Stomach (tissue), 9 donors: ENCODE measurements around the gene NRXN2. TPM values are rescaled to one million over a fixed set of nuclear protein-coding genes. Genes with fewer than 3 reads are reported as not detected.

ENCODE experiments used
- DNase-seq, 2 donors: peaks; one replicate each; pipeline versions ENCODE4 v3.0.0 to v3.0.0-alpha.2; 2013 to 2019
- H3K27ac ChIP-seq, 5 donors: fragments of 200-600 bp in 4 of 5; sonication (generic) in 4 of 5; one replicate each; pipeline ENCODE4 v1.5.1; 2013 to 2019; ENCODE audit warnings: mild to moderate bottlenecking in 1 of 5, moderate library complexity in 1 of 5
- H3K27me3 ChIP-seq, 3 donors: fragments of 200-600 bp; sonication (generic); one replicate each; pipeline ENCODE4 v1.5.1; 2017 to 2019; ENCODE audit warnings: mixed run types in 1 of 3
- H3K36me3 ChIP-seq, 4 donors: fragments of 200-600 bp; sonication (generic); 1 replicate in 3 of 4; 2 replicates in 1 of 4; pipeline ENCODE4 v1.5.1; 2016 to 2019
- H3K4me1 ChIP-seq, 4 donors: fragments of 200-600 bp; sonication (generic); one replicate each; pipeline ENCODE4 v1.5.1; 2016 to 2019
- H3K4me3 ChIP-seq, 4 donors: fragments of 200-600 bp; sonication (generic) in 3 of 4; one replicate each; pipeline ENCODE4 v1.5.1; 2016 to 2019; ENCODE audit warnings: mild to moderate bottlenecking in 1 of 4
- H3K9me3 ChIP-seq, 4 donors: fragments of 200-600 bp; sonication (generic); one replicate each; pipeline ENCODE4 v1.5.1; 2016 to 2019
- EP300 ChIP-seq: sonication (generic); formaldehyde crosslinking; IDR thresholded peaks from one replicate; pipeline ENCODE4 v1.6.1; 2017; ENCODE audit warnings: antibody characterized with exemption
- POLR2A ChIP-seq, 4 donors: fragments of 450-650 bp; IDR thresholded peaks; one replicate each; pipeline ENCODE4 v1.6.1; 2016; ENCODE audit warnings: antibody characterized with exemption in 4 of 4, control low read depth in 2 of 4, mild to moderate bottlenecking in 1 of 4, moderate library complexity in 1 of 4
- POLR2AphosphoS5 ChIP-seq, 3 donors: sonication (generic); formaldehyde crosslinking; IDR thresholded peaks; one replicate each; pipeline ENCODE4 v1.6.1; 2016; ENCODE audit warnings: antibody characterized with exemption in 3 of 3
- WGBS, 5 donors: extraction: QIAGEN DNeasy Blood & Tissue Kit in 3 of 5; methylation state at CpG; one replicate each; pipeline versions ENCODE4 v1.1.5 to v1.1.7; 2013 to 2018; 5-methylcytosine and 5-hydroxymethylcytosine counted together
- intact Hi-C: fragments of 100-400 bp; cut with DNase I; formaldehyde crosslinking; loops from one replicate; pipeline ENCODE4 v1.15.1; 2023; ENCODE audit warnings: low total_unique reads
- polyA plus RNA-seq, 3 donors: library from polyadenylated mRNA; stranded (reverse); fragments of 200-250 nt; gene quantifications; one replicate each; pipeline ENCODE4 v1.2.3, GENCODE V29; 2013
- total RNA-seq, 5 donors: library from RNA; depleted of rRNA; stranded (reverse); fragments of >200 nt; gene quantifications; one replicate each; pipeline versions ENCODE4 v1.1.0 to v1.2.3, GENCODE V29; 2014 to 2016
- TF ChIP-seq, protein P1 (sequence below), 7 experiments: fragments of 450-650 bp in 4 of 7; fragments of 200-600 bp in 3 of 7; sonication (generic) in 3 of 7; IDR thresholded peaks; one replicate each; pipeline ENCODE4 v1.5.1; 2016 to 2019; ENCODE audit warnings: antibody characterized with exemption in 7 of 7, control low read depth in 2 of 7, mild to moderate bottlenecking in 1 of 7
- donor health status: healthy with polysubstance abuse.
- donor health status: Bipolar disorder and iron deficiency.
- donor health status: healthy.

Gene NRXN2
- total and polyA plus RNA-seq, 8 donors: 0.14 to 16.9 (median 1.2) TPM; not detected in 4

DNA sequence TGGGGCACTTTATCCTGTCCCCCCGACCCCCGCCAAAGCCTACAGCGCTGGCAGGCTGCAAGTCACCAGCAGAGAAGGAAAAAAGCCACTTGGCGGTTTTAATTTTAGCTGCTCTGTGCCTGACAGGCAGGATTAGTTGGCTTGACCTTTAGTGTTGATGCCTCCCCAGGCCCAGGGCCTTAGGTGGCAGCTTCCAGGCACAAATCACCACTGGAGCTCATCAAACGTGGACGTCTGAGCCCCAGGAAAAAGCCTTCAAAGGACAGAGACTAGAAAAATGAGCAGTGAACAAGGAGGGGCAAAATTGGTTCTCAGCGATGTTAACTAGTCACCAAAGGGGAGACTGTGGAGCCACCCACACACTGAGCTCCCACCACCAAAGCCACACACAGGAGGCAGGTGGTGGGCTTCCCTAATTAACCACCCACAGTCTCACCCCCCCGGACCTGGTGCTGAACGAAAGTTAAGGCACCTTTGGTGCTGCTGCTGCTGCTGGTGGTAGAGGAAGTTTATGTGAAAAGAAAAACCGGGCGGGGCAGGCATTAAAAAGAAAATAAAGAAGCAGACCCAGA is 41.1 kb upstream of the NRXN2 start:
- Histone ChIP-seq H3K27ac (peak overlapping the region in 4 of 5 donors; percentile 49 to 77 (median 71)), H3K4me1 (peaks cover 41 to 94% (median 65%) of the 10 kb centered on the region in 4 donors), H3K36me3 (peaks cover 70 to 75% (median 71%) of the 10 kb centered on the region in 4 donors), H3K27me3 (no peaks in the 10 kb centered on the region), H3K4me3 (no peak overlapping the region), H3K9me3 (no peaks in the 10 kb centered on the region)
- TF ChIP-seq POLR2A (IDR thresholded peaks at IDR 0.05) (no peak), POLR2AphosphoS5 (IDR thresholded peaks at IDR 0.05) (no peak), EP300 (no peak)
- TF ChIP-seq, protein P1, sequence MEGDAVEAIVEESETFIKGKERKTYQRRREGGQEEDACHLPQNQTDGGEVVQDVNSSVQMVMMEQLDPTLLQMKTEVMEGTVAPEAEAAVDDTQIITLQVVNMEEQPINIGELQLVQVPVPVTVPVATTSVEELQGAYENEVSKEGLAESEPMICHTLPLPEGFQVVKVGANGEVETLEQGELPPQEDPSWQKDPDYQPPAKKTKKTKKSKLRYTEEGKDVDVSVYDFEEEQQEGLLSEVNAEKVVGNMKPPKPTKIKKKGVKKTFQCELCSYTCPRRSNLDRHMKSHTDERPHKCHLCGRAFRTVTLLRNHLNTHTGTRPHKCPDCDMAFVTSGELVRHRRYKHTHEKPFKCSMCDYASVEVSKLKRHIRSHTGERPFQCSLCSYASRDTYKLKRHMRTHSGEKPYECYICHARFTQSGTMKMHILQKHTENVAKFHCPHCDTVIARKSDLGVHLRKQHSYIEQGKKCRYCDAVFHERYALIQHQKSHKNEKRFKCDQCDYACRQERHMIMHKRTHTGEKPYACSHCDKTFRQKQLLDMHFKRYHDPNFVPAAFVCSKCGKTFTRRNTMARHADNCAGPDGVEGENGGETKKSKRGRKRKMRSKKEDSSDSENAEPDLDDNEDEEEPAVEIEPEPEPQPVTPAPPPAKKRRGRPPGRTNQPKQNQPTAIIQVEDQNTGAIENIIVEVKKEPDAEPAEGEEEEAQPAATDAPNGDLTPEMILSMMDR (IDR thresholded peaks at IDR 0.05): no peak
- intact Hi-C loops: no loop called here
- WGBS, 5 donors: 53 to 69% (median 62%) methylated on average over 11 of the region's 11 CpGs
- DNase-seq: peak; percentile 25 to 47

DNA sequence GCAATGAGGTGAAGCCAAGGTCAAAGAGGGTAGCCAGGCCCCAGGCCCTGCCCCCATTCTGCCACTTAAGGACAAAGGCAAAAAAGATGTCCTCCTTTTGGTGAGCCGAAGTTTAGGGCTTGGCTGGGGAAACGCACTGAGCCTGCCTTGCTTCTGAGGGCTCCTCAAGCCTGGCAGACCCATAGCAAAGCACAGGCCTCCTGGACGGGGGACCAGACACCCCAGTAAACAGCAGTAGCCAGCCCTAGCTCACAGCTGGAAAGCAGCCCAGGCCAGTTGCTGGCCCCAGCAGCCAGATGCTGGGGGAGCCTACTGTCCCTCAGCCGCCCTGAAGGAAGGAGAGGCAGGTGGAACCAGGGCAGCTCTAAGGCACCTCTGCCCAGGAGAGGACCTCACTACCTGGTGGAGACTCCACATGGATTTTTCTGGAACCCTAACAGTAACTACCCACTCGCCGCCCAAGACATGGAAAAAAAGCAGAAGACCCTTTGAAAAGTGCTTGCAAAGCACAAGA is 40.6 kb upstream of the NRXN2 start:
- Histone ChIP-seq H3K27me3 (no peaks in the 10 kb centered on the region), H3K4me1 (peaks cover 41 to 100% (median 70%) of the 10 kb centered on the region in 4 donors), H3K9me3 (no peaks in the 10 kb centered on the region), H3K4me3 (no peak overlapping the region), H3K27ac (peak overlapping the region in 4 of 5 donors; percentile 49 to 77 (median 71)), H3K36me3 (peaks cover 65 to 69% (median 66%) of the 10 kb centered on the region in 4 donors)
- DNase-seq: peak in 1 of 2 donors; percentile 22
- intact Hi-C loops: no loop called here
- 64 to 73% (median 70%) methylated on average over 5 to 6 of the region's 6 CpGs for WGBS, 5 donors
- TF ChIP-seq, protein P1 (IDR thresholded peaks at IDR 0.05): no peak
- TF ChIP-seq POLR2AphosphoS5 (IDR thresholded peaks at IDR 0.05) (no peak), EP300 (no peak), POLR2A (IDR thresholded peaks at IDR 0.05) (no peak)

DNA sequence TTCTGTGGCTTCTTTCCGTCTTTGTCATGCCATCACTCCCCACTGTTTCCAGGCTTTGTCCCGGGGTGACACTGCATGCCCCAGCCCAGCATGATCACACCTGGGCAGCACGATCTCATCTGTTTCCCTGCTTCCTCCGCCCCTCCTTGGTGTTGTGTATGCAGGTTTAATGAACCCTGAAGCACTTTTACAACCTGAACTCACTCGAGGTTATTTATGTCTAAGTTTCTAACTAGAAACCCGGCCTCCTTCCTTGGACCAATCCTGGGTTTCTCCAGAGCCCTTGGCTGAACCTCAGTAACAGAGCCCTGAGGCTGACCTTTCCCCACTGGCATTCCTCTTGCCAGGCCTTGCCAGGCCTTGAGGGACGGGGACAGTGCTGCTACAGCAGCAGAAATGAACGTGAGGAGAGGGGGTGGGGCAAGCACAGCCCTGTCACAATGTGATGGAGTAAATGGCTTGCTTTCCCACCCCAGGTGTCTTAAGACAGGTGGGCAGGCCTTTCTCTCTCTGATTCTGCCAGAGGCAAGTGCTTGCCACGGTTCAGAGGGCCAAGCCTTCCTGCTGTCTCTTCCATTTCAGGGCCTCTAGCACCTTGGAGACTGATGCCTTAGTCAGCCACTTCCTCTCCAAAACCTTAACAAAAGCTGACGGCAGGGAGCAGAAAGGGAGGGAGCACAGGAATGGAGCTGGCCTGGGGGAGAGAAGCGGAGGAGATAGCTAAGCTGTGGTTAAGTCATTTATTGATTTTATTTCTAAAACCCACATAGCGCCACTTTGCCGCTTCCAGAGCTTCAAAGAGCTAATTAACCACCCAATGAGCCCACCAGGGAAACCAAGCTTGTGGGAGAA is 39.9 kb upstream of the NRXN2 start:
- H3K36me3 ChIP-seq: peaks cover 58 to 62% (median 59%) of the 10 kb centered on the region in 4 donors
- H3K4me1 ChIP-seq: peaks cover 41 to 98% (median 67%) of the 10 kb centered on the region in 4 donors
- no peaks in the 10 kb centered on the region for H3K9me3 ChIP-seq
- WGBS, 5 donors: 46 to 61% (median 54%) methylated on average over 13 of the region's 13 CpGs
- no peak for TF ChIP-seq POLR2AphosphoS5 (IDR thresholded peaks at IDR 0.05)
- TF ChIP-seq, protein P1 (IDR thresholded peaks at IDR 0.05): no peak
- TF ChIP-seq POLR2A (IDR thresholded peaks at IDR 0.05): no peak
- no peak for TF ChIP-seq EP300
- no peaks in the 10 kb centered on the region for H3K27me3 ChIP-seq
- intact Hi-C loops: no loop called here
- H3K27ac ChIP-seq: peak overlapping the region in 4 of 5 donors; percentile 49 to 77 (median 71)
- H3K4me3 ChIP-seq: no peak overlapping the region
- DNase-seq: peak; percentile 23 to 28

DNA sequence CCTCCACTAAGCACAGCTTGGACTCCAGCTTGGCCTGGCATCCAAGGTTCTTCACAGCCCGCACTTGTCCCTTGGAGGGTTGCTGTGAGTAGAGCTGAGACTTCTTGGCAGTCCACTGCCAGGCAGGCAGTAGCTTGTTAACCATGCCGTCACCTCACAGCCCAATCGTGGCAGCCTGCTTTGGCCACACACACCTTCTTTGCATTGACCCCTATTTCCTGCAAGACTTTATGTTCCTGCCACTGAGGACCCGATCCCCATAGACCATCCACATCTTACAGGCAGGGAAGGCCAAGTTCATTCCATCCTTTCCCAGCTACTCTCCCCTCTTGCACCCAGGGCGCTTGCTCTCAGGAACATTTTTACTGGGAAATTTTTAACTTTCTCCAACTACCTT is 39.3 kb upstream of the NRXN2 start:
- no peaks in the 10 kb centered on the region for H3K9me3 ChIP-seq
- no peaks in the 10 kb centered on the region for H3K27me3 ChIP-seq
- TF ChIP-seq, protein P1 (IDR thresholded peaks at IDR 0.05): no peak
- TF ChIP-seq POLR2AphosphoS5 (IDR thresholded peaks at IDR 0.05) (peak in 1 of 3 donors; percentile 24), EP300 (no peak), POLR2A (IDR thresholded peaks at IDR 0.05) (no peak)
- peaks cover 41 to 92% (median 63%) of the 10 kb centered on the region in 4 donors for H3K4me1 ChIP-seq
- H3K36me3 ChIP-seq: peaks cover 51 to 56% (median 53%) of the 10 kb centered on the region in 4 donors
- WGBS, 5 donors: 63 to 74% (median 69%) methylated on average over 5 of the region's 5 CpGs
- DNase-seq: peak; percentile 5 to 24
- peak overlapping the region in 3 of 5 donors; percentile 49 to 77 (median 75) for H3K27ac ChIP-seq
- intact Hi-C loops: no loop called here
- H3K4me3 ChIP-seq: no peak overlapping the region
